GM23338 (cell line): ENCODE measurements around the gene PLEKHJ1. TPM values are rescaled to one million over a fixed set of nuclear protein-coding genes. Genes with fewer than 3 reads are reported as not detected.

Experiments
- ATAC-seq: fragments of 200-7000 bp; cut with Tn5 transposase; 3 replicates; pipeline ENCODE4 v1.9.1; 2020
- DNase-seq: peaks from one replicate; pipeline ENCODE4 v3.0.0-alpha.2; 2015; ENCODE audit warnings: low spot score
- H2AFZ ChIP-seq: fragments of 200-600 bp; sonication (generic); 2 replicates; pipeline ENCODE4 v1.8.0; 2016; ENCODE audit warnings: antibody characterized with exemption, mild to moderate bottlenecking, moderate library complexity
- H3F3A ChIP-seq: fragments of 200-600 bp; sonication (generic); replicated peaks from 2 replicates; pipeline ENCODE4 v1.8.0; 2017; ENCODE audit warnings: antibody characterized with exemption, mixed run types, low read depth
- H3K27ac ChIP-seq: fragments of 200-600 bp; sonication (generic); 2 replicates; pipeline ENCODE4 v1.6.1; 2016; ENCODE audit warnings: low read depth
- H3K27me3 ChIP-seq: fragments of 200-600 bp; sonication (generic); 2 replicates; pipeline ENCODE4 v1.8.0; 2016; ENCODE audit warnings: mild to moderate bottlenecking, mixed run types, moderate library complexity; ENCODE audit not compliant: insufficient read depth
- H3K36me3 ChIP-seq: fragments of 200-600 bp; sonication (generic); 2 replicates; pipeline ENCODE4 v1.8.0; 2016; ENCODE audit warnings: mild to moderate bottlenecking; ENCODE audit not compliant: insufficient read depth
- H3K4me1 ChIP-seq: fragments of 200-600 bp; sonication (generic); 2 replicates; pipeline ENCODE4 v1.8.0; 2016; ENCODE audit warnings: mild to moderate bottlenecking, moderate library complexity; ENCODE audit not compliant: insufficient read depth
- H3K4me2 ChIP-seq: fragments of 200-600 bp; sonication (generic); 2 replicates; pipeline ENCODE4 v1.7.1; 2017; ENCODE audit warnings: mixed run types
- H3K4me3 ChIP-seq: fragments of 200-600 bp; sonication (generic); 2 replicates; pipeline ENCODE4 v1.6.1; 2016; ENCODE audit warnings: mixed run types
- H3K79me2 ChIP-seq: fragments of 200-600 bp; sonication (generic); replicated peaks from 2 replicates; pipeline ENCODE4 v1.8.0; 2017; ENCODE audit warnings: mild to moderate bottlenecking; ENCODE audit not compliant: insufficient read depth
- H3K9me2 ChIP-seq: fragments of 200-600 bp; sonication (generic); 2 replicates; pipeline ENCODE4 v1.8.0; 2017; ENCODE audit not compliant: insufficient read depth
- H4K20me1 ChIP-seq: fragments of 200-600 bp; sonication (generic); replicated peaks from 2 replicates; pipeline ENCODE4 v1.8.0; 2017; ENCODE audit warnings: mild to moderate bottlenecking; ENCODE audit not compliant: insufficient read depth
- H3K27ac Mint-ChIP-seq: 2 replicates; pipeline ENCODE4 v1.8.0; 2020; ENCODE audit warnings: inconsistent platforms, mild to moderate bottlenecking, moderate library complexity, mixed read lengths
- H3K27me3 Mint-ChIP-seq: 3 replicates; pipeline ENCODE4 v1.8.0; 2022; ENCODE audit warnings: low read depth, mild to moderate bottlenecking, moderate library complexity, mixed read lengths, inconsistent platforms; ENCODE audit not compliant: insufficient read depth, poor library complexity
- H3K36me3 Mint-ChIP-seq: 3 replicates; pipeline ENCODE4 v1.8.0; 2021; ENCODE audit warnings: low read depth, mild to moderate bottlenecking, inconsistent platforms, moderate library complexity, mixed read lengths
- H3K4me1 Mint-ChIP-seq: 3 replicates; pipeline ENCODE4 v1.8.0; 2020; ENCODE audit warnings: mild to moderate bottlenecking, inconsistent platforms, mixed read lengths
- H3K4me3 Mint-ChIP-seq: 3 replicates; pipeline ENCODE4 v1.8.0; 2021; ENCODE audit warnings: moderate library complexity, mild to moderate bottlenecking, inconsistent platforms, mixed read lengths
- H3K9me3 Mint-ChIP-seq: 3 replicates; pipeline ENCODE4 v1.8.0; 2020; ENCODE audit warnings: moderate library complexity, mild to moderate bottlenecking, inconsistent platforms, mixed read lengths
- CREB1 ChIP-seq: fragments of 250-450 bp; sonication (Bioruptor Pico); IDR thresholded peaks from 2 replicates; pipeline ENCODE4 v1.5.0; 2020; ENCODE audit warnings: low read depth, mild to moderate bottlenecking, moderate library complexity
- CTCF ChIP-seq, 2 experiments: fragments of 200-600 bp in 1 of 2; sonication (generic) in 1 of 2; conservative IDR thresholded peaks; 2 replicates each; pipeline versions ENCODE4 v1.5.1 to v1.6.1; 2016 to 2017; ENCODE audit warnings: antibody characterized with exemption in 2 of 2, low read depth in 2 of 2, mild to moderate bottlenecking in 2 of 2, moderate library complexity in 1 of 2
- ETS1 ChIP-seq: IDR thresholded peaks from 2 replicates; pipeline ENCODE4 v1.6.1; 2016; ENCODE audit warnings: antibody characterized with exemption
- EZH2phosphoT487 ChIP-seq: fragments of 200-600 bp; sonication (generic); IDR thresholded peaks from one replicate; pipeline ENCODE4 v1.8.1; 2018; ENCODE audit warnings: antibody characterized with exemption; ENCODE audit not compliant: unreplicated experiment
- NANOG ChIP-seq: IDR thresholded peaks from 2 replicates; pipeline ENCODE4 v1.6.1; 2016; ENCODE audit warnings: antibody characterized with exemption, borderline replicate concordance
- POLR2AphosphoS5 ChIP-seq: IDR thresholded peaks from 2 replicates; pipeline ENCODE4 v1.6.1; 2016; ENCODE audit warnings: antibody characterized with exemption, low read depth
- STAT1 ChIP-seq: IDR thresholded peaks from one replicate; pipeline ENCODE4 v1.6.1; 2016; ENCODE audit warnings: antibody characterized with exemption; ENCODE audit not compliant: unreplicated experiment
- ZNF114 ChIP-seq: fragments of 250-450 bp; sonication (Bioruptor Pico); IDR thresholded peaks from 2 replicates; pipeline ENCODE4 v1.5.0; 2020; ENCODE audit warnings: mild to moderate bottlenecking, moderate library complexity
- ZNF331 ChIP-seq: fragments of 250-450 bp; sonication (Bioruptor Pico); IDR thresholded peaks from 2 replicates; pipeline ENCODE4 v1.5.0; 2020; ENCODE audit warnings: low read depth, mild to moderate bottlenecking, moderate library complexity
- ZNF462 ChIP-seq: fragments of 250-450 bp; sonication (Bioruptor Pico); IDR thresholded peaks from 2 replicates; pipeline ENCODE4 v1.5.0; 2020; ENCODE audit warnings: mild to moderate bottlenecking, moderate library complexity
- polyA plus RNA-seq: library from polyadenylated mRNA; unstranded; fragments of >200 nt; fragmentation: Nextera tagmentation; extraction: Ambion mirVana; gene quantifications from 2 replicates; pipeline ENCODE4 v1.2.1, GENCODE V29; 2016
- total RNA-seq: library from RNA; depleted of rRNA; stranded (reverse); fragments of >200 nt; shearing (Covaris generic); gene quantifications from 2 replicates; pipeline ENCODE4 v1.2.3, GENCODE V29; 2014

PLEKHJ1 gene
- total and polyA plus RNA-seq, 2 experiments from 2014 or later = 146 to 210 TPM

- TF ChIP-seq POLR2AphosphoS5 = no peak
- no peak for TF ChIP-seq ZNF114 (CRISPR knock-in tag)
- TF ChIP-seq ETS1 = no peak
- no peak for TF ChIP-seq STAT1
- no peak for TF ChIP-seq NANOG
- no peak for TF ChIP-seq EZH2phosphoT487
- no peak for TF ChIP-seq CREB1 (CRISPR knock-in tag)
- no peak for TF ChIP-seq ZNF331 (CRISPR knock-in tag)
- peak in 1 of 2 experiments; percentile 26; a peak in 1 of 4 replicates for TF ChIP-seq CTCF (conservative IDR thresholded peaks at IDR 0.05; ENCODE audit: low read depth in 2 of 2)
- H4K20me1 ChIP-seq = no peaks in the 10 kb centered on the region; the same call in none of the 2 replicates
- H3K4me2 ChIP-seq = no peak overlapping the region
- H3K27ac ChIP-seq = no peak overlapping the region
- H3K27me3 Mint-ChIP-seq = peaks cover 5% of the 10 kb centered on the region
- no peaks in the 10 kb centered on the region for H3K27me3 ChIP-seq
- peaks cover 6% of the 10 kb centered on the region; the same call in 1 of the 3 replicates for H3K4me1 Mint-ChIP-seq
- ATAC-seq = no peak
- no peaks in the 10 kb centered on the region for H3F3A ChIP-seq
- H3K36me3 ChIP-seq = peaks cover 3% of the 10 kb centered on the region; the same call in 1 of the 2 replicates
- H3K9me3 Mint-ChIP-seq = no peaks in the 10 kb centered on the region
- H3K79me2 ChIP-seq = peaks cover 32% of the 10 kb centered on the region
- no peaks in the 10 kb centered on the region for H3K4me1 ChIP-seq
- no peak overlapping the region for H3K4me3 ChIP-seq
- no peak for DNase-seq
- no peak overlapping the region for H3K27ac Mint-ChIP-seq
- no peaks in the 10 kb centered on the region for H3K9me2 ChIP-seq
- H3K4me3 Mint-ChIP-seq = no peak overlapping the region
- H2AFZ ChIP-seq = no peak overlapping the region
- peaks cover 32% of the 10 kb centered on the region for H3K36me3 Mint-ChIP-seq
Measured at GRCh38 chr19:2195914-2196313, 40.2 kb downstream of the PLEKHJ1 start.

GRCh38 chr19:2195361-2195760 is 40.8 kb downstream of the PLEKHJ1 start:
- Histone ChIP-seq H3K9me2 (no peaks in the 10 kb centered on the region), H3K4me3 (no peak overlapping the region), H3K36me3 (peaks cover 3% of the 10 kb centered on the region; the same call in 1 of the 2 replicates), H3K79me2 (peaks cover 32% of the 10 kb centered on the region), H2AFZ (no peak overlapping the region), H3K27me3 (no peaks in the 10 kb centered on the region), H4K20me1 (no peaks in the 10 kb centered on the region; the same call in none of the 2 replicates), H3F3A (no peaks in the 10 kb centered on the region), H3K27ac (no peak overlapping the region), H3K4me2 (no peak overlapping the region), H3K4me1 (no peaks in the 10 kb centered on the region)
- Mint-ChIP-seq H3K9me3 (no peaks in the 10 kb centered on the region), H3K4me3 (no peak overlapping the region), H3K27me3 (peaks cover 6% of the 10 kb centered on the region), H3K36me3 (peaks cover 29% of the 10 kb centered on the region), H3K27ac (no peak overlapping the region), H3K4me1 (peaks cover 6% of the 10 kb centered on the region; the same call in 1 of the 3 replicates)
- DNase-seq (no peak), ATAC-seq (no peak)
- TF ChIP-seq ZNF462 (CRISPR knock-in tag) (no peak), CTCF (conservative IDR thresholded peaks at IDR 0.05; ENCODE audit: low read depth in 2 of 2) (no peak), STAT1 (no peak)
